GM19397 (cell line): ENCODE results near the gene MROH2A.

Experiments used
- ATAC-seq: cut with Tn5 transposase; IDR thresholded peaks from one replicate; pipeline ENCODE4 v1.9.1; 2021; ENCODE audit warnings: mild to moderate bottlenecking, moderate library complexity; ENCODE audit not compliant: unreplicated experiment

MROH2A gene

DNA sequence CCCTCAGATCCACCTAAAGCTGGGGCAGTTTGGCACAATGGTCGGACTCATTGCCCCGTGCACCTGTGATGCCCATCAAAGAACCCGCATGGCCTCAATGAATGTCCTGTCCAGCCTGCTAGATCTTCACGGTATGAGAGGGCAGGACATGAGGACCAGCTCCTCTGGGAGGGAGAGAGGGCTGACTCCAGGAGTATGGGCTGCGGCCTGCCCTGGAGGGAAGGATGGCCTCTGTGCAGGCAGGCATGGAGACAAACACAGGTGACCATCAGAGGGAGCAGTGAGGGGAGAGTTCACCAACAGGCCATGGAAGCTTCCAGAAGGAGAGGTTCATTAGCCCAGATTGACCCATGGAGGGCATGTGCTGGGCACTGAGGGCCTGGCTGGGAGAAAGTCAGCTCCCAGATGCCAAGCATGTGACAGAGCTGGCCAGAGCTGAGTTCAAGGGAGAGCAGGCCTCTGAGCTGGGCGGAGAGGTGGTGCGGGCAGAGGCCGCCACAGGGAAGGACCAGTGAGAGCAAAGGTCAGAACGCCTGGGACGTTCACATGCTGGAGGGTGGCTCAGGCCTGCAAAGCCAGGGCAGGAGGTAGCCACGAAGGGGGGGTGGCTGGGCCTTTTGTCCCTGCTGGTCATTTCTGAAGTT is 40.0 kb downstream of the MROH2A start:
- no peak for ATAC-seq

DNA sequence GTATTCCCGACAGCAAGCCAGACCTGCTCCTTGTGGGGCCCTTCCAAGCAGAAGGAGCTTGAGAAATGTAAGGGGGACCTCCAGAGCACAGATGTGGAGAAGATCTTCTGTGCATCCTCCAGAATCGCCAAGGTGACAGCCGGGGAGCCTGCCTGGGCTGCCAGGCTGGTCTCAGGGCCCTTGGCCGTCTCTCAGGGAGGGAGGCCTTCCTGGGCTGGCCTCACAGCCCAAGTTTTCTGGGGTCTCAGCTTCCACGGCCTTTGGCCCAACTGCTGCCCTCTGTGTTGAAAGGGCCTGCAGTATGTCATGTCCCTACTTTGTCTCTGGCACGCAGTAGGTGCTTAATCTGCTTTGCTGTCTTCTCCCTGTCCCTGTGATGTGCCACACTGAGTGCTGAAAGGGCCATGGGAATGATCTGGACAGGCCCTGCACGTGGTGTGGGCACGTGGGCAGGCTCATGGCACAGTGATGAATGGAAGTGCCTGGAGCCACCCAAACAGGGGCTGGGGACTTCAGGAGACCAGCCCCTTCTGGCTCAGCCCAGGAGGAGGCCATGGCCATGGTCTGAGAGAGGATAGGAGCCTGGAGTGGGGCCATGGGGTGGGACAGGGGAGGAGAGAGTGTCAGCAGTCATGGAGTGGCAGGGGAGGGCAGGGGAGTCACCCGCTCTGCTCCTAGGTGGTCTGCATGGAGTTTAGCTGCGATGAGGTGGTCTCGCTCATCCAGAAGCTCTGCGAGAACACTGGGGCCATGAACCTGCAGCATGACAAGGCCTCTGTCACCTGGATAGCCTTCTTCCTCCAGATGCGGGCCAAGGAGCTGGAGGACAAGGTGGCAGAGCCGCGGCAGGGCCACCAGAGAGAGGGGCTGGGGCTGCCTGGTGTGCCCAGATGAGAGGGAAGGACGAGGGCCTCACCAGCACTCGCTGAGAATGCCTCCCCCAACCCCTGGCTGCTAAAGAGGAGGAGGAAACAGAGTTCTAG is 40.8 kb downstream of the MROH2A start:
- no peak for ATAC-seq

GRCh38 chr2:233819884-233820773 is 42.0 kb downstream of the MROH2A start:
- ATAC-seq: no peak

- ATAC-seq: no peak
These were observed 42.6 kb downstream of the MROH2A start for GRCh38 chr2:233820774-233821105.

GRCh38 chr2:233821196-233821595 is 43.1 kb downstream of the MROH2A start:
- ATAC-seq: no peak

DNA sequence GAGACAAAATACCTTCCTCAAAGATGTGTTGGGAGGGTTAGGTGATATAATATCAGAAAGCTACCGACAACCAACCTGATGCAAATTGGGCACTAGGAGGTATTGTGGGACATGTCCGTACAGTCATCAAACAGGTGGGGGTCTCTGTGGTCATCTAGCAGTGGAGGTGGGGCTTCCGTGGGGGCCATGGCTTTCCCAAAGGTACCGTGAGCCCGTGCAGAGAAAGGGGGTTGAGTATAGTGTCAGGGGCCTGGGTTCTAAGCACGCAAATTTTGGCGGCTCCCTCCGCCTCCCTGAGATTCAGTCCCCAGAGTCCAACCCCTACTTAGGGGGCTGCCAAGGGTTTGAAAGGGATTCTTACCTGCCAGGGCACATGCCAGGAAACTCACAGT is 43.6 kb downstream of the MROH2A start:
- no peak for ATAC-seq

DNA sequence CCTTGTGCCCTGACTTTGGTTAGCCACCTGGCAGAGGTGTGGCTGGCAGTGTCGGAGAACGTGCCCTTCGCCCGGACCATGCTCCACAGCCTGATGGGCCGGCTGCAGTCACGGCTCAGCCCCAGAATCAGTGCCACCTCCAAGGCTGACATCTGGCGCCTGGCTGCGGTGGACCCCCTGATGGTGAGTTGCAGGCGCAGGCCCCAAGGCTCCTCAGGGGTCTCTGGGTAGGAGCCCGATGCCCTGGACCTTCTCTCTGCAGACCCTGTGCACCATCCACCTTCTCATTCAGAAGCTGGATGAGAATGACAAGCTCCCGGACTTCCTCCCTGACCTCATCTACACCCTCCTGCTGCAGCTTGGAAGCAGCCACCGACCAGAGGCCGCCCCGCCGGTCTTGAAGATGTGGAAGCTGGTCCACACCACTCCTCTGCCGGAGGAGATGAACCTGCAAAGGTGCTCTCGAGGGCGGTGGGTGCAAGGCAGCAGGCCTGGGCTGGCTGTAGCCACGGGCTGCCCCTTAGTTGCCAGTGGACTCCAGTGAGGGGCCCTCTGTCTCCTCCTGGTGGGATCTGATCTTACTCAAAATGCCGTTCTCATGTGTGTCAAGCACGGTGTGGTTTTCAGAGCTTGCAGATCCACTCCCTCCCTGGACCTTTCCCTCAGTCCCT is 44.1 kb downstream of the MROH2A start:
- no peak for ATAC-seq

DNA sequence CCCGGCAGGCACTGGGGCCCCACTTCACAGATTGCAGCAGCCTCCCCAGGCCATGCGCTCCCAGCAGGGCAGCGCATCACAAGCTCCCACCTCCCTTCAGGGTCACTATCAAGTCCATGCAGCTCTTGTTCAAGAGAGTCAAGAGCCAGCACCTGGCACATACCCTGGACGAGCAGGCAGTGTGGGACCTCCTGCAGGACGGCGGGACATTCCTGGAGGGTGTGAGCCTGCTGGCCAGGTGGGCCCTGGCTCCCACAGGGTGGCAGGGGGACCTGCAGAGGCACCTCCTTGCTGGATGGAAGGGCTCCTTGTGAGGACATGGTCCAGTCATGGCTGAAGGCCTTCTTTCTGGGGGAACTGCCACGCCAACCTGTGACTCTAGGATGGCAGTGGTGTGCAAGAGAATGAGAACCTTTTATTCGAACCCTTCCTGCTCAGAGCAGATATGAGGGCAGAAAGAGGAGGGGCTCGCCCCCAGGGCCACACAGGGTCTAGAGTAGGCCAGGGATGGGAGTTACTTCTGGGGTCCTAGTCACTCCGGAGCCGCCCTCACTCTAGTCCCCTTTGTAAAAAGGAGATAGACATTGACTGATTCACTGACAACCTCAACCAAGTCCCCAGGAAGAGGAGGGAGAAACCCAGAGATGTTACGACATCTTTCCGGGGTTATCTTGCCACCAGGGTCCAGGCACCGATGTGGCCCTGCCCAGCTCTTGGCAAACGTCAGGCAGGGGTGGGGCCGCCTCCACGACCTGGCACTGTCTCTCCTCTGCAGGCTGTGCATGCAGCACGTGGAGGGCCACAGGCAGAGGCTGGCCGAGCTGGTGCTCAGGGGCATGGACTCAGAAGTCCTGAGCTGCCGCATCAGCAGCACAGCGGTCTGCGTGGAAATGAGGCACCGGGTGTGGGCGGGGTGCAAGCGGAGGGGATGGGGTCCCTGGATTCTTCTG is 44.9 kb downstream of the MROH2A start:
- no peak for ATAC-seq

GRCh38 chr2:233823731-233824121 is 45.6 kb downstream of the MROH2A start:
- no peak for ATAC-seq

DNA sequence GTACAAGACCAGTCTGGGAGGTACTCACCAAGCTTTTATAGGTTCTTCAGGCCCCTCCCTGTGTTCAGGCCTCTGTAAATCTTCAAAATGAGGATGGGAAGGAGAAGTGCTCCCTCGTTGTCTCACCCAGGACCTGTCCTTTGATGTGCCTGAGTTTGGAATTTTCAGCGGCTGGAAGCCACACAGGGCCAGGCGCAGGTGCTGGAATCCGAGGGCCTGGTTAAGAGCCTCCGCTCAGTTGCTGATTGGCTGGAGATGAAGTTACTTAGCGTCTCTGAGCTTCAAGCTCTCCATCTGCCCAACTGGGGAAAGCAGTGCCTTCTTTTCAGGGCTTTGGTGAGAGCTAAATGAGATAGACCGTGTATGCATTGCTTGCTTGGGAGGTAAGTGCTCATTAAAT is 46.2 kb downstream of the MROH2A start:
- ATAC-seq: no peak

DNA sequence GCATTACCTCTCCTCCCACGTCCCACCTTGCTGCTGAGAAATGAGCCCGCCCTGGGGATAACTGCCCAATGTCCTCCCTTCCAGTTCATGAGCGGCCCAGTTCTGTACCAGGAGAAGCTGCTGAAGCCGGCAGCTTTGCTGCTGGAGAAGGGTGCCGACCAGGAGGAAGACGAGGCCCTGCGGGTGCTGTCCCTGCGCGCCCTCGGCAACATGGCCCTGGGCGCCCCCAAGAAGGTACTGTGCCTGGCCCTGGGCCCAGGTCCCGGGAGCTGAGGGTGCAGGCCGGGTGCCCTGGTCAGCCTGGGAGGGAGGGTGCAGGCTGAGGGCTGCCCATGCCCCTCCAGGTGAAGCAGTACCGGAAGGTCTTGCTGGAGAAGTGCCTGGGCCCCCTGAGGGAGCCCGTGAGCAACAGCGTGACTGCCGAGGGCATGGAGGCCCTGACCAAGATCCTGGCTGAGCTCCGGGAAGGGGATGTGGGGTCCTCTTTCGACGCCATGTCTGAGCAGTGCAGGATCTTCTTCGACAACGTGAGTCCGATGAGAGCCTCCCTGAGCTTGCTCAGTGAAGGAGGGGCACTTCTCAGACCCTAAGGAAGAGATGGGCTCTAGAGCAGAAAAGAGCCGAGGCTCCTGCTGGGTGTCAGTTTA is 50.5 kb downstream of the MROH2A start:
- no peak for ATAC-seq

- no peak for ATAC-seq
These were observed 51.3 kb downstream of the MROH2A start for GRCh38 chr2:233829193-233830110.

GRCh38 chr2:233830111-233830802 is 52.1 kb downstream of the MROH2A start:
- no peak for ATAC-seq

DNA sequence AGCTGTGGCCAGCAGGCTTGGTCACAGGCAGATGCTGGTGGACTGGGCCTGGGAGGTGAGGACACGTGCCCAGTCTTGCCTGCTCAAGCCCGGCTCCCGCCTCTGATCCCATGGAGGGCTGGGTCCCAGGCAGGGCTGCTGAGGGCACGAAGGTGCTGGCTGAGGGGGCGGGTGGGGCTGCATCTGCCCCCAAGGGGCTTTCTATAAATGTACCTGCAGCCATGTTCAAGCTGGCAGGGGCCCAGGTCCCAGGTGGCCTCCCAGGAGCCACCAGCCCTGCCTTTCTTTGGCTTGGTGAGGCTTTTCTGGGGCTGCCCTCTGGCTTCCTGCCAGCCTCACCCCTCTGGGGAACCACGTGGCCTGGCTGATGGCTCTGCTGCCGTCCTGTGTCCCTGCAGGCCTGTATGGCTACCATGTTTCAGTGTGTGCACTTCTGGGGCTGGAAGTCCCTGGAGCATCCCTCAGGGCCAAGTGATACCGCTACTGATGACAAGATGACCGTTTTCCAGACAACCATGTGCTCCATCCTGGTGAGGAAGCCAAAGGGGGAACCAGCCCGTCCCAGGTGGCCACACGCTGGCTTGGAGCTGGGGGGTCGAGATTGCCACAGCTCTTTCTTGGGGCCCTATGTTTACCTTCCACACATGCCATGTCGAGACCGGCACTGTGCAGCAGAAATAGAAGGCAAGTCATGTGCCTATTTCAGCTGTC is 53.0 kb downstream of the MROH2A start:
- no peak for ATAC-seq

GRCh38 chr2:233831861-233832260 is 53.7 kb downstream of the MROH2A start:
- ATAC-seq: no peak

DNA sequence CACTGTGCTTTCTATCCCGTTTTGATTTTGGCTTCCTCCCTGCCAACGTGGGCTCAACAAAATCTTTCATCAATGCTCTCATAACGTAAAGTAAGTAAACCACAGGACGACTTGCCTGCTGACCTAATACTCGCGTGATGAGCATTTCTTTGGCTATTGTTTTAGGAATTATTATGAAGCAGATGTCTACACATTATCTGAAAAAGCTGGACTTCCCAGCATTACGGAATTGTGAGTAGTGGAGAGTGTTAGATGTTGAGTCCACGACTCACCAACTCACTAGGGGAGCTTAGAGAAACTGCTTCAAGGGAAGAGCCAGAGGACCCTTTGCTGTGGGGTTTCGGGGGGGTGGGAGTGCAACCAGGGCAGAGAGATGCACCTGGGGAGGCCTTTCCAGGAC is 54.3 kb downstream of the MROH2A start:
- no peak for ATAC-seq

DNA sequence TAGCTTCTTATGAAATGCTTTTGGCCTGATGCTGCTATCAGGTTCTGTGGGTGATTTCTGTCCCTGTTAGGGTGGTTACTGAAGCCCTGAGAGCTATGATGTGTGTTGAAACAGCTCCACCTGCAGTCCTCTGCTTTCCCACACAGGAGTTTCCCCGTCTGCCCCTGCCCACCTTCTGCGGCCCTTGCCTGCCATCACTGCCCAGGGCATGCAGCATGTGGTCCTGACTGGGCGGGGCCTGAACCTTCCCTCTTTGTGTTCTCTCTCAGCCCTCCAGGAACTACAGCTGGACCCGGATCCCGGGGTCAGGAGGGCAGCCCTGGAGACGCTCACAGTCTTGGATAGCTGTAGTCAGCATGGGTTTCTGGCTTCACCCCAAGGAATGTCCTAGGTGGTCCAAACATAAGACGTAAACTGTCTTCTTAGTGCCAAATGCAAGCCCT is 54.8 kb downstream of the MROH2A start:
- ATAC-seq: no peak
